ENCODE measurements around the gene HPGDS.

DNA sequence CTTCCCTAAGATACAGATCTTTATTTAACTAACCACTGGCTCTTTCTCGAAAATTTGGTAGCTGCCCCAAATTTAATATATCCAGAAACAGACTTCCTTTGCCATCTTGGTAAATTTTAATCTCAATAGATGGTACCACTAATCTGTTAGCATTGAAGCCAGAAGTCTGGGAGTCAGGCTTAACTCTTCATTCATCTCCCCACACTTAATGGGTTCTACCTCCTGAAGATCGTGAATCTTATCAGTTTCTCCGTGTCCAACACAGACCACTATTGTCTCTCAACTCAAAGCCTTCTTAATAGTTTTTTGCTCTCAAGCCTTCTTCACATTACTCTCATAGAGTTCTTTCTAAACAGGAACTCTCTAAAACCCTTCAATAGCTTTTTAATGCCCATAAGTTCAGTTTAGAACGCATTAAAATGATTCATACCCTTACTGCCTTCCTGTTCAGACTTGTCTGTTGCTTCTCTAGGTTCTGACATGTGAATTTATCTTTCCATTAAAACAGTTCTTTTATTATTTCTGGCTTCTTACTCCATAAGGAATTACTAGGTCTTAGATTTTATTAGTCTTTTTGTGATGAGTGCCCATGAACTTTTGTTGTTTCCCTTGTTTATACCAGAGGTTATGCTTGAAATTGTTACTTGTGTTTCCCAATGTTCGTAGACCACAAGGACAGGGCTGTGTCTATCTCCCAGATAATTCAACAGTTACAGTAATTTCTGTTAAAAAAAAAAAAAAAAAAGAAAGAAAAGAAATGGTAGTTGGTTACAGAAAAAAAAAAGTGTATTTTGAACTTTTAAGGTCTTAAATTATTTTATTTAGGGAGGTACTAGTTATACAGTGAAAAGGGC, 80.2 kb downstream of the HPGDS start:
- TF ChIP-seq, protein P1, sequence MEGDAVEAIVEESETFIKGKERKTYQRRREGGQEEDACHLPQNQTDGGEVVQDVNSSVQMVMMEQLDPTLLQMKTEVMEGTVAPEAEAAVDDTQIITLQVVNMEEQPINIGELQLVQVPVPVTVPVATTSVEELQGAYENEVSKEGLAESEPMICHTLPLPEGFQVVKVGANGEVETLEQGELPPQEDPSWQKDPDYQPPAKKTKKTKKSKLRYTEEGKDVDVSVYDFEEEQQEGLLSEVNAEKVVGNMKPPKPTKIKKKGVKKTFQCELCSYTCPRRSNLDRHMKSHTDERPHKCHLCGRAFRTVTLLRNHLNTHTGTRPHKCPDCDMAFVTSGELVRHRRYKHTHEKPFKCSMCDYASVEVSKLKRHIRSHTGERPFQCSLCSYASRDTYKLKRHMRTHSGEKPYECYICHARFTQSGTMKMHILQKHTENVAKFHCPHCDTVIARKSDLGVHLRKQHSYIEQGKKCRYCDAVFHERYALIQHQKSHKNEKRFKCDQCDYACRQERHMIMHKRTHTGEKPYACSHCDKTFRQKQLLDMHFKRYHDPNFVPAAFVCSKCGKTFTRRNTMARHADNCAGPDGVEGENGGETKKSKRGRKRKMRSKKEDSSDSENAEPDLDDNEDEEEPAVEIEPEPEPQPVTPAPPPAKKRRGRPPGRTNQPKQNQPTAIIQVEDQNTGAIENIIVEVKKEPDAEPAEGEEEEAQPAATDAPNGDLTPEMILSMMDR (IDR thresholded peaks at IDR 0.05 in 4 of 5, conservative IDR thresholded peaks at IDR 0.05 in 1 of 5), result no peak
- no peak for TF ChIP-seq POLR2A (IDR thresholded peaks at IDR 0.05)
